Fibroblast of the aortic adventitia (primary cell): Measurements from ENCODE around the gene LAG3. TPM values are rescaled to one million over a fixed set of nuclear protein-coding genes. Genes with fewer than 3 reads are reported as not detected.

ENCODE experiments used
- DNase-seq: peaks from one replicate; pipeline ENCODE4 v3.0.0-alpha.2; 2010; ENCODE audit warnings: low read depth
- H3K4me3 ChIP-seq: 2 replicates; pipeline ENCODE4 v1.5.1; 2011; ENCODE audit warnings: low read depth, mild to moderate bottlenecking, control low read depth, low read length, moderate library complexity
- CTCF ChIP-seq: IDR thresholded peaks from 2 replicates; pipeline ENCODE4 v1.5.1; 2011; ENCODE audit warnings: mild to moderate bottlenecking, low read length, control low read depth, inconsistent platforms; ENCODE audit not compliant: insufficient read depth
- total RNA-seq: library from RNA; depleted of rRNA; stranded (reverse); fragments of >200 nt; gene quantifications from 2 replicates; pipeline ENCODE4 v1.2.3, GENCODE V29; 2012; ENCODE audit warnings: low replicate concordance

LAG3 gene
- total RNA-seq, 1 donor = not detected

- H3K4me3 ChIP-seq = no peak within 1 kb of the TSS
- no peak for TF ChIP-seq CTCF
- DNase-seq = no peak
These were observed 16.9 kb downstream of the LAG3 start, which contains the start of gene CD4 for GRCh38 chr12:6788972-6789924. TSS of gene CD4 (plus strand) at chr12:6789528. CDS start at chr12:6800139, 10,611 bp downstream.

DNA sequence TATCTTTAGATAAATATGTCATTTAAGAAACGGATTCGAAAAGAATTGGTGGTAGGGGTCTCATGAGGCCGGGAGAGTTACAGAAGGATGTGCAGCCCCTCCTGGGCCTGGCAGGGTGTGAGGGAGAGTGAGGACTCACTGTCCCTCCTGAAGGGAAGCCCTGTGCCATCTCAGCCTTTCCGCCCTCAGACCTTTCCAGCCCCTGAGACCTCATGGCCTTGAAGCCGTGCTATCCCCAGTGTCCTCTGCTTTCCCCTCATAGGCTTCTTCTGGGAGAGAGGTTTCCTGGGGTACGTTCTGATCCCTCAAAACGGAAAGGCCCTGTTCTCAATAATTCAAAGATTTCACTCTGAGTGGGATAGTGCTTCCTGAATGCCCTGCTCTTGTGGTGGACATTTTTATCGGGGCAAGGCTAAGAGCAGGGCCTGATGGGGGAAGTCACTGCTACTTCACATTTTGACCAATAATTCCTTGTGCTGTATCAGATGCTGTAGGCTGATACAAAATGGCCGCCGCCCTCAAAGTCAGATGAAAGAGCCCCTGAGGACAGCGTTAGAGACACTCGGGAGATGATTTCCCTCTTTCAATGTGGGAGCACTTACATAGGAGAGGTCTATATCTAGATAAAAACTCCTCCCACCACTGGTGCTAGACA is 18.3 kb downstream of the LAG3 start:
- DNase-seq = no peak
- TF ChIP-seq CTCF = no peak
- no peak overlapping the region for H3K4me3 ChIP-seq

GRCh38 chr12:6791931-6792520 is 19.7 kb downstream of the LAG3 start:
- no peak overlapping the region for H3K4me3 ChIP-seq

DNA sequence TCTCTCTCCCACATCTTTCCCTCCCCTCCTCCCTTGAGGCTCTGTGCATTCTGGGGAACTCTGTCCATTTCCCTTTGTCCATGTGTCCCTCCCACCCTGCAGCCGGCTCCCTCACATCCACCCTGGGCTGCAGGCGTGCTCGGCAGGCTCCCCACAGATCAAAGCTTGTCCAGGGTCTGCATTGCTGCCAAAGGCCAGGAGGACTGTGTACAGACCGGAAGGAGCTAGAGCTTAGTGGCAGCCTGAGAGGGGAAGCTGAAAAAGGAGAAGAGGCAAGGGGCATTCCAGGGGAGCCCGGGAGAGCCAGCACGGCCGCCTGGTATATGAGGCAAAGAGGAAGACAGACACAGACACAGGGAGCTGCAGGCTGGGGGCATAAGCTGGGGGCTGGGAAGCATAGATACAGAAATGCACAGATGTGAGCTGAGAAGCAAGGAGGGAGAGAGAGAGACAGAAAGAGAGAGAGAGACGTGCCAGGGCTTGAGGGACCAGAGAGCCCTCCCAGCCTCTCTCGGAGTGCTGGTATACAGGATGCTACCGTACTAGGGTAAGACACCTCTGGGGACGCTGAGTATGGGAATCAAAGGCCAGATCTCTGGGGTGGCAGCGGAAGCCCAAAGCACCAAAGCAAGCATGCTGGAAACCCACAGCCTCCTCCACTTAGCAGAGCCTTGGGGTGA is 20.3 kb downstream of the LAG3 start:
- no peak for TF ChIP-seq CTCF
- no peak overlapping the region for H3K4me3 ChIP-seq
- DNase-seq = no peak

More at GRCh38 chr12:6791931-6792520, 19.7 kb downstream of the LAG3 start:
- no peak for TF ChIP-seq CTCF
- DNase-seq = no peak

DNA sequence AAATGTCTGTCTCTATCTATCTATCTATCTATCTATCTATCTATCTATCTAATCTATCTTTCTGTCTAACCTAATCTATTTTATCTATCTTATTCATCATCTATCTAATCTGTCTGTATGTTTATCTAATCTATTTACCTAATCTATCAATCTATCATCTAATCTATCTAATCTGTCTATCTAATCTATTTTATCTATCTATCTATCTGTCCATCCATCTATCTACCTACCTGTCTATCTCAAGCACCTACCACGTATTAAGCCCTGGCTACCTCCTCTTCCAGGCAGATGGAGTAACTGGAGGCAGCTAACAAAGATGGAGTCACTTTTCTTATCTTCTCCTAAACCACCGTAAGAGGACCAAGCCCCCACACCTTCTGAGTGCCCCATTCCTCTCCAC is 22.8 kb downstream of the LAG3 start:
- TF ChIP-seq CTCF = no peak

GRCh38 chr12:6796576-6796975 is 24.3 kb downstream of the LAG3 start:
- DNase-seq = no peak
- no peak for TF ChIP-seq CTCF
- no peak overlapping the region for H3K4me3 ChIP-seq

More for the DNA sequence above, 22.8 kb downstream of the LAG3 start:
- no peak for DNase-seq
- no peak overlapping the region for H3K4me3 ChIP-seq
